GM18858 (cell line): Measurements from ENCODE around the gene CCDC91.

Experiments used
- ATAC-seq: cut with Tn5 transposase; IDR thresholded peaks from one replicate; pipeline ENCODE4 v1.9.1; 2021; ENCODE audit not compliant: unreplicated experiment

CCDC91 gene

DNA sequence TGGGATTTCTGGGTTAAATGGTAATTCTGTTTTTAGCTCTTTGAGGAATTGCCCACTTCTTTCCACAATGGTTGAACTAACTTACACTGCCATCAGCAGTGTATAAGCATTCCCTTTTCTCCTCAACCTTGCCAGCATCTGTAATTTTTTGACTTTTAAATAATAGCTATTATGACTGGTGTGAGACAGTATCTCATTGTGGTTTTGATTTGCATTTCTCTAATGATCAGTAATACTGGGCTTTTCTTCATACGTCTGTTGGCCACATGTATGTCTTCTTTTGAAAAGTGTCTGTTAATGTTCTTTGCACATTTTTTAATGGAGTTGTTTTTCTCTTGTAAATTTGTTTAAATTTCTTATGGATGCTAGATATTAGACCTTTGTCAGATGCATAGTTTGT is 323.7 kb downstream of the CCDC91 start:
- no peak for ATAC-seq

DNA sequence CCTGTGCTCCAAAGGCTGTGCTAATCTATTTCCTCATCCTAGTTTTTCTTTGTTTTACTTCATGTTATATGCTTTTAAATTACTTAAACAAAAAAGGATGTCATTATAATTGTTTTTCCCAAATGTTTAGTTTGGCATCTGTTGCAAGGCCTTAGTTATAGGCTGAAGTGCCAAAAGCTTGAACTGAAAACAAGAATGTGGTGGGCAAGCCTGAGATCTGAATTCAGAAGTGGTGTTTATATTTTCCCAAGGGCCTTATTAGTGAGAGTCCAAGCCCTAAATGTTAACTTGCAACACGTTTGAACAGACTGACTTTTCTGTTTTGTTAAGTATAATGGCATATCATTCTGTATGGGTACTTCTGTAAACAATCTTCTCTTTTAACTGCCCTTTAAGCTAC is 326.8 kb downstream of the CCDC91 start:
- no peak for ATAC-seq

DNA sequence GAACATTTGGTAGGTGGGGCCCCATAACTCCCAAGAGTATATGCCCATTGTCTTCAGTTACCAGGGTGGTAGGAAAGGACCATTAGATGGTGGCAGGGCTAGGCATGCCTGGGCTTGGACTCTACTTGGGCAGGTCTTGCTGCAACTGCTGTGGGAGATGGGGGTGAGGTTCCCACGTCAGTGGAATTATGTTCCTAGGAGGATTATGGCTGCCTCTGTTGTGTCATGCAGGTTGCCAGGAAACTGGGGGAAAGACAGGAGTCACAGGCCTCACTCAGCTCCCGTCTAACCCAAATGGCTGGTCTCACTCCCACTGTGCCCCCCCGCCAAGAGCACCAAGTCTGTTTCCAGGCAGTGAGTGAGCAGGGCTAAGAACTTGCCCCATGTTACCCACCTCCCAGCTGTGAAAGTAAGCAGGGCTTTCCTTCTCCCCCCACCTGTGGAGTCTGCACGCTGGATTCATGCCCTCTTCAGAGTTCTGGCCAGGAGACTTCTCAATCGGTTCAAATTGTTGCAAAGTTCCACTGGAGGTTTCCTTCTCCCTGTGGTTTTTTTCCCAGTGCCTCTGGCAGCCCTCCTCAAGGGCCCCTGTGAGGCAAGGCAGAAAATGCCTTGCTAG is 337.5 kb downstream of the CCDC91 start:
- ATAC-seq, result no peak

DNA sequence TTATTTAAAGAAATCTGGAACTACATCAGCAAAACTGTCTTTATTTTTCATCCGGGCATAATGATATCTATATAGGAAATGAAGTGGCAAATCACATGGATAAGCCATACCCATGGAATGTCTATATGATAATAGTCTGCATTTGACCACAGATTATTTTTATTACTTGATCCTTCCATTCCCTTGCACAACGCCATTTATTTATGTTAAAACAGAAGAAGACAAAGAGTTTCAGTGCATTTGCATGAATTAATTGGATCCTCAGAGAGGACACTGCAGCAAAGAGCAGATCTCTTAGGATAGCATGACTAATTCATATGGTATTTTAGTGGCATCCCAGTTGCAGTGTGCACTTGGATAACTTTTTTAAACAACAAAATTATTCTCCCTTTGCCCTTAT is 345.0 kb downstream of the CCDC91 start:
- ATAC-seq, result no peak

DNA sequence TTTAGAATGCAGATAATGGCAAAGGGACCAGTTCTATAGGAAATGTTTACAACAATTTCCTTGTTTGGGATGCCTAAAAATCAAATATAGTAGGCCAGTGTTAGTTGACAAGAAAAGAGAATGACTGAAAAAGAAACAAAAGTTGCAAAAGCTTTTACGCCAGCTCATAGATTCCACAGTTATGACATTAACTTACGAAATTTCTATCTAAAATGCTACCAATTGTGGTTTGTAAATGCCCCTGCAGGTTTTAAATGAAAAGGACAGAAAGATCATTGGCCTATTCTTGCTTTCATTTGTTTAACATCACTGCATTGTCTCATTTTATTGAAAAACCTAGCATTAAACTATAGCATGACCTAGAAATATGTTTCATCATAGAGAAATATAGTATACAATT is 345.8 kb downstream of the CCDC91 start:
- ATAC-seq, result no peak

DNA sequence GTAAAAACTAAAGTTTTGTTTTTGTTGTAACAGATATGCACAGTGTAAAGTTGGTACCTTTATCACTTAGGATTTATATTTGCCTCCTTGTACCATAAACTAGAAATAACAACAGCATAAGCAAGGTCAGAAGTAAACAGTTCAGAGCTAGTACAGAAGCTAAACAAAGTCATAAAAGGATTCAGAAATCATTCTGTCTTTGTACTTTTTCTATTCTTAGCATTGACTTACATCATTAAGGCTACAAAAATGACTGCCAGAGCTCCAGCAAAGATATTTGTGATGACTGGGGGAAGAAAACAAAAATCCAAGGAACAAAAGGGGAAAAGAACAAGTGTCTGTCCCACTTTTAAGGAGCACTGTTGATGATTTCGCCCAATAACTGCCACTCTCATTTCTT is 347.2 kb downstream of the CCDC91 start:
- no peak for ATAC-seq

DNA sequence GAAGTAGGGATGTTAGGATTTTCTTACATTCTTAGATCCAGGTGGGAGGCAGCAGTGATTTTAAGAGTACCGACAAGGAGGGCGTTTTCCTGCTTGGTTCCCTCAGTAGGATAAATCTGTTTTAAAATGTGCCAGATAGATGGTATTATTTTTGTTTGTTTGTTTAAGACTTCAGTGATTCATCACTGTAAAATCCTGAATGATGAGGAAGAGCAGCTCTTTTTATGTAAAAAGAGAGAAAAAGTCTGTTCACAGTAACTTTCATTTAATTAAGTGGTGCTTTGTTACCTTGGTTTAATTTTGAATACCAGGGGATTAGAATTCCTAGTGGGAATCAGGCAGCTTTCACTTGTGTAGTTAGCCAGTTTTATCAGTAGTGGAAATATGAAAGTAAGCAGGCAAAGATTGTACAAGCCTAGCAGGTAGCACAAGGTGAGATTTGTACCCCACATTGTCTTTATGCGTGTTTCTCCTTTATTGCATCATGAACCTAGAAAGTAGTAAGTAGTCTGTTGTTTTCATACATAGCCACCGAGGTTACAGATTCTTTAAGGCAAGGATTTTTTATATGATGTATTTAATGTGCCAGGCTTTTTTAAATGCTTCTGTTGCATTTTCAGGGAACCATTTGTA is 349.6 kb downstream of the CCDC91 start:
- no peak for ATAC-seq

DNA sequence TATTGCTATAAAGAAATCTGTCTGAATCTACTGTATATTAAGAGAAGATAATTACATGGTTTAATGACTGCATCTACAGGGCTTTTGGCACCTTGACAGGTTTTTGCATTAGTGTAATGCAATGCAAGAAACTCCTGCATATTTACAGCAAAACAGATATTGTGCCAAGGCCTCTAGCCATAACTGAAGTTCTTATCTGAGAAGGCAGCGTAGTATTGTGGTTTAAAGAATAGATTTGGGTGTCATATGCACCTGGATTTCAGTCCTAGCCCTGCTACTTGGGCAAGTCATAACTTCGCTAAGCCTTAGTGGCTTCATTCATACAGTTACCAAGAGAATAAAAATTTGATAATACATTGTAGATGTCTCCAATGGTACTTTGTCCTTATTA is 350.1 kb downstream of the CCDC91 start:
- ATAC-seq, result no peak

DNA sequence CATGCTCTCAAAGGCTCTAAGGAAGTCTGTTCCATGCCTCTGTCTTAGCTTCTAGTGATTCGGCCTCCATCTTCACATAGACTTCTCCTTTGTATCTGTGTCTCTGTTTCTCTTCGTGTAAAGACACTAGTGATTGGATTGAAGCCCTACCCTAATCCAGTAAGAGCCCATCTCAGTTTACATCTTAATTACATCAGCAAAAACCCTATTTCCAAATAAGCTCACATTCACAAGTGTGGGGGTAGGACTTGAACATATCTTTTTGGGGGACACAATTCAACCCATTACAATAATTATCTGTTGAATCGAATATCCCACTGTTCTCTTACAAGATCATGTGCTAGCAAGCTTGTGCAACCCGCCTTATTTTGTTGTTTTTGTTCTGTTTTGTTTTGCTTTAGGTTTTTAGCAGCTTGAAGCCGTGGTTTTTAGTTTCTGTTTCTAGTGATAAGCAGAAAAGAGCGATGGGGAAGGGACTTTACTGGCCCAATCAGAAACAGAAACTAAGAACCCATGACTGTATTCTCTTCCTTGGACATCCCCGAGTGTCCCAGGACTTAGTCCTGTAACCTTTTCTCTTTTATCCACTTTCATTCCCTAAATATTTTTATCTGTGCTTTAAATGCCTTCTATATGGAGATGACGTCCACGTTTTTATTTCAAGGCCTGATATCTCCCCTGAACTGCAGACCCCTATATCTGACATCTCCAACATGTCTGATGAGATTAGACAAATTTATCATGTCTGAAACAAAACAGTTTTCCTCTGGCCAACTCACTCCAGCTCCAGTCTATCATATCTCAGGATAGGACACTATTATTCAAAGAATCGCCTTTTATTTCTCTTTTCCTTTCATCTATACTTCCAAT is 353.0 kb downstream of the CCDC91 start:
- peak; percentile 48 for ATAC-seq

DNA sequence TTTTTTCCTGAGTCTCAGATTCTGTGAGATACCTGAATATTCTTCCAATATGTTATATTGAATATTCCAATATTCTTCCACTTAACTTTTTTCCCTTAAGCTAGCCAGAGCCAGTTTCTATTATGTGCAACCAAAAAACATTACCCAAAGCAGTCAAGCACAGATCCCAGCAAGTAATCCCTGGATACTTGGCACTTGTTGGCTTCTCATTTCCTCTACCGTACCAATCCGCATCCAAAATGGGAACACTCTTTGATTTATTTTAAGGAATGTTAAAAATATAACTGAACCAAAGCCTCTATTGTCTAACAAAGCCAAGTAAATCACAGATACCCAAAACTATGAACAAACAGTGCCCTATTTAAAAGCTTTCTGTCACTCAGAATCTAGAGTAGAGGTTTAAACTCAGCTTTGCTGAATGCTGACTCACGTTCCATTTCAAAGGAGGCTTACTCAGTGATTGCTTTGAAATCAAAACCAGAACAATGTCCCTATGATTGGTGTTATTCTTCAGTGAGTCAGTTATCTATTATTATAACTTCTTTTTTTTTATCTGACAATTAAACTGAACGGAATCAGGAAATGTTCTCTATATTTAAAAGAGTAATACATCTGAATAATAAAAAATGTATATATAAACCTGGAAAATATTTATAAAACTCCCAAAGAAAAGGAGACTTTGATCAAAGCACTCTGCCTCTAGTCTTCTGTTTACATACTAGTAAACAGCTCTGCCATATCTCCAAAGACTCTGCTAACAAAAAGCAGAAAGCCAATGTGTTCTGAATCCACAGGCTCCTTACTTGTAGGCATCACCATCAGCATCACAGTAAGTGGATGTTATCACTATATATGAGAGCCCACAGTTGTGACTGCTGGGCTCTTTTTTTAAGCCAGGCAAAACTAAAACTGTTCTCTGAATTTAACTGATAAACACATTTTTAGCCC is 360.8 kb downstream of the CCDC91 start:
- no peak for ATAC-seq

DNA sequence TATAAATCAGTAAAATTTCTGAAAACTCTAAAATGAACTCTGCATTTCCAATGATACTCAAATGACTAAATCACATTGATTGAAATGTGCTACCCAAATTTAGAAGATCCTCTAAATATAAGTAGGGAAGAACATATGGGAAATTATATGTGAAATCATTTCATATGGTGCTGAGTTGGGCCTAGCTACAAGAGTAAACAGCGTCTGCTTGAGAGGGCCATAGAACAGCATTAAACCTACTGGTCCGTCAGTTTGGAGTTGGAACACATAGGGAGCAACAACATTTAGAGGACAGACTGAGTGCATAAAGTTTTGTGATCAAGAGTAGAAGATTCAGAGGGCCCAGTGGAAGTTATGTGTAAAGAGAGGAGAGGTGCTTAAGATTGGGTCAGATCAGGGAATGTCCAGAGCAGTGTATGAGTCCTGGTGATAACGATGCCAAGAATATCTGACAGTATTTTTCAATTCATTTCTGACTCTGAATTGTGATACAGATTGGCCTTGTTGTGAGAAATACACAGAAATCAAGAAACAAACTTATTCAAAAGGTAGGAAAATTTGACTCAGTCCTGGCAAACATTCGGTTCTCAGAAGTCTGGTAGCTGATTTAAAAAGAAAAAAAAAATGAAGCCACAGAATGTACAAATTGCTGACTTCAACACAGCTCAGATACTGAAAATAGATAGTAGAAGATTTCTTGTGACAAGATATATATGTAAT is 362.2 kb downstream of the CCDC91 start:
- no peak for ATAC-seq

DNA sequence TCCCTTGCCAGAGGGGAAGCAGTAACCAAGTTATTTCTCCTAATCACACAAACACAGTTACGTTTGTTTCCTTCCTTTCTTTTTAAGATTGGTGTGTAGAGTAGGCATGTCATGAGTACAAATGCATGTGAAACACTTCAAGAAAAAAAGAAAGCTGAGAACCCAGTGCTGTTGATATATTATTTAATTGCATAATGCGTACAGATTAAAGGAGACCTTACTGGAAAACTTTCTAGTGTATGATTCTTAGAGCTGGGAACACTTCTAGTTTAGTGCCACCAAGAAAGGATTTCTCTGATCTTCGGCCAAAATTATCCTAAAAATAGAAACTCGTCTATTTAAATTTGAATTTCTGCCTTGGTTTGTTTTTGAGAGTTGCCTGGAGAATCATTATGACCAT is 365.5 kb downstream of the CCDC91 start:
- ATAC-seq, result no peak

DNA sequence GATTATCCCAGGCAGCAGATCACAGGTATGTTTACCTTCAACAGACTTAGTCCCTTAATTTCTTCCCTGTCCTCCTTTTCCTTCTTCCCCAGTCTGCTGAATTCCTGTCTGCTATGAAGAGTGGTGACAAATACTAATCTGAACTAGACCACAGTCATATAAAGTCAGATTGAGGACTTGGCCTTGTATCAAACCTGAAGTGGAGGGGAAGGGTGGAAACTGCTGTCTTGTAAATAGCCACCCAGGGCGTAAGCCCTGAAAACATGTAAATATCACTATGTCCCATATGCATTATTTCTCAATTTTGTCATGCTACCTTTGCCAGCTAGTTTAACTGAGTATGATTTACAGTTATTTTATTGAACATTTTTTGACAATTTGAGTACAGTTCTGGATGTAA is 368.0 kb downstream of the CCDC91 start:
- ATAC-seq, result no peak

DNA sequence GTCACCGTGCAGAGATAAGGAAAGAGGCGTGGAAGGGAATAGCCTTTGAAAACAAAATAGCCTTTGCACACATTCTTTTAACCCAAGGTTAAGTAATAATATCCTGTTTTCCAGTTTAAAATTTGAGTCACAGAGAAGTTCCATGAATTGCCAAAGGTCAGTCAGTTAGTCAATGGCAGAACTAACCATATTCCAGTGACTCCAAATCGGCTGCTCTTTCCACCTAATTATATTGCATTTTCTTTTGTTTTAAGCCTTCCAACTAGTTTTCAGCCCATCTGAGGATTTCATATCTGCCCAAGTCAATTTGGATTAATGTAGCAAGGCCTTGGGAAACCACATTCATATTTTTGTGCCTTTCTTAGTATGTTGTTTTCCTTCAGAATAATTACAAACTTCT is 373.0 kb downstream of the CCDC91 start:
- ATAC-seq, result no peak

DNA sequence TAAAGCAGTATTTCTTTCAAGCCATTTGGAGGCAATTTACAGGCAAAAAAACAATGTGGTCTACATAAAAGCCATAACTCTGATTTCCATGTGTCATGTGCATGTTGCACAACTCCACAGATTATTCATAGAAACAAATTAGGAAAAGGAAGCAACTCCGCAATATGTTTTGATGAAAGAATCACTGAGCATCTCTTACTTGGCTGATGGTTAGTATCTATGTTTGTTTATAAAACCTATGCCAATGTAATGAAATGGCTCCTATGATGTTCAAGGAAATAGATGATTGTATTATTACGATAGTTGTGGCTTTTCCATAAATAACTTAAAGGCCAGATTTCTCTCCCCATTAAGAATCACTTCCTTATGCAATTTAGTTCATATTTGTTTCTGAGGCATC is 373.7 kb downstream of the CCDC91 start:
- ATAC-seq, result no peak

DNA sequence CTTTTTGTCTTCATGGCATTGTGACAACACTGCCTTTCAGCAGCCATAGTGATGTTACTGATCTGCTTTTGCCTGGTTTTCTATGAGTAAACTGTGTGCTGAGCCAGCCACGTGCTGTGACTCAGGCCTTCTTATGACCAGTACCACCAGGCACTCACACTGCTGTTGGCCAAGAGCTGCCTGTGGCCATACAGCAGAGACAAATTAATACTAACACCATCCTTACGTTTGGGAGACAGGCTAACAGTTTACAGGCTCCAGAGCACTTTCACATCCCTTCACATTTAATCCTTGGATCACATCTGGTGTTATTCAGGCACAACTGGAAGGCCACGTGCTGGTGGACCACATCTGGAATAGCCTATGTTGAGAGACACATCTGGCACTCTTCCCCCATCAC is 377.9 kb downstream of the CCDC91 start:
- no peak for ATAC-seq

DNA sequence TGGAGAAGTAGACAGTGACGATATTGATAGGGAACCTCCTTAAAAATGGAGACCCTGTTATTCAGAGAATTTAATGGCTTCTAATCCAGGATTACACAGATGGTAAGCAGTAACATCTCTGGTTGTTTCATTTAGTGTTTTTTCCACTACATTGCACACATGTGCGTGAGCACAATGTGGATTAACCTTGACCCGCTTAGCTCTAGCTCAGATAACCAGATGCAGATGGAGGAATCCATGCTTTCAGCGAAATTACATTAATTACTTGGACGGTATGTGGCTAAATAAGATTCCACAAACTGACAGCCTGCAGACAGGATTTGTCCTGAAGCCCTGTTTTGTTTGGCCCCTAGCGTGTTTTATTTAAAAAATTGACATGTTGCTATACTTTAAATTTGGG is 378.4 kb downstream of the CCDC91 start:
- no peak for ATAC-seq

DNA sequence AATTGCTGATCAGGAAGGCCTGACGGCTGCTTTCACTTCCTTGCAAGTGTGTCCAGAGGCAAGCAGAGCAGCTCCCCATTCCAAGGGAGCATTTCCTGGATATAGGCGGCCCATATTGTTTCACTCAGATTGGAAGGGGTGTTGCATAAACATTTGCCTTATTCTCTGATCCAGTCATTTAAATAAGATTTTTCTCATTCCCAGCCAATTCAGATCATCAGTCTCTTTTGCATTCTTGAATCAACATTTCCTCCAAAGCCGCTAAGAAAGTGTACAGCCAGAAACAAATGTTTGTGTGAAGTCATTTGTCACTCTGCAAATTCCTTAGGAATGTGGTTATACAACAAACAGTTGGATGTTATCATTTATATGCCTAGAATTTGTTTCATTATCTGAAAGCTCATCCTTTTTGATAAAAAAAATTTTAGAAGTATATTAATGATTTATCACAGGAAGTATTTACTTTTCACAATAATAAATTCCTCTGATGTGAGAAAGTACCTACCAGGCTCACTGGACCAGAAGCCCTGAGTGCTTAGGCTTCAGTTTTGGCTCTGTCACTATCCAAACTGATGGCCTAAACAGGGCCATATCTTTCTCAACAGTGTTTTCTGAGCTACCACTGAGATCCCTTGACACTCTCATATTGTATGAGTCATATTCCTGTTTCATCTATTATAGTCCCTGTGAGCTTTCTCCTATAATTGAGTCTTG is 379.6 kb downstream of the CCDC91 start:
- no peak for ATAC-seq

DNA sequence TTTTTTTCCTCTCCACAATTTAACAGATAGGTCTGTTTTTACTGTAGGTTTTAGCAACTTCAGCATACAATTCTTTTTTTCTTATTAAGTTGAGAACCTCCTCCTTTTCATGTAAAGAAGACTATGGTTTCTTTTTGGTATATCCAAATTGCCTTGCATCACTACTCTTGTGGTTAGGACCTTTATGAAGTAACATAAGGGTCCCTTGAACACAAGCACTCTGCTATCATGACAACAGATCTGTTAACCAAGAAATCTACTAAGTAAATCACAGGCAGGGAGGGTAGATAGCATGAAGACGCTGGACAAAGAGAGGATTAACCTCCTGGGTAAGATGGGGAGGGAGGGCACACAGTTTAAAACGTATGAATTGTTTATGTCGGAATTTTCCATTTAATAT is 380.6 kb downstream of the CCDC91 start:
- no peak for ATAC-seq
